ENCODE results near the gene RPN1. TPM values are rescaled to one million over a fixed set of nuclear protein-coding genes. Genes with fewer than 3 reads are reported as not detected.
"Not testable (repeated sequence)": the region's sequence is repeated elsewhere in the genome, so short reads cannot be mapped to it uniquely, and the experiment has no call there.

The RPN1 gene
- total and polyA plus RNA-seq, 11 donors: 55.4 to 290 (median 119) TPM

GRCh38 chr3:128590948-128591347 lies 59.7 kb downstream of the RPN1 start:
- H3K4me3 ChIP-seq: no peak overlapping the region
- H3K9me3 ChIP-seq: peaks cover 0 to 7% (median 0%) of the 10 kb centered on the region in 12 donors
- H3K27ac ChIP-seq: no peak overlapping the region
- TF ChIP-seq POLR2A (IDR thresholded peaks at IDR 0.05) (no peak), CTCF (IDR thresholded peaks at IDR 0.05) (no peak)
- ATAC-seq (no peak), DNase-seq (no peak)
- H3K27me3 ChIP-seq: no peaks in the 10 kb centered on the region
- WGBS, 4 donors: 76 to 89% (median 77%) methylated on average over 7 to 8 of the region's 8 CpGs
- no peaks in the 10 kb centered on the region for H3K36me3 ChIP-seq
- peaks cover 0 to 16% (median 0%) of the 10 kb centered on the region in 12 donors for H3K4me1 ChIP-seq
- intact Hi-C loops (cut with DNase I): no loop called here

DNA sequence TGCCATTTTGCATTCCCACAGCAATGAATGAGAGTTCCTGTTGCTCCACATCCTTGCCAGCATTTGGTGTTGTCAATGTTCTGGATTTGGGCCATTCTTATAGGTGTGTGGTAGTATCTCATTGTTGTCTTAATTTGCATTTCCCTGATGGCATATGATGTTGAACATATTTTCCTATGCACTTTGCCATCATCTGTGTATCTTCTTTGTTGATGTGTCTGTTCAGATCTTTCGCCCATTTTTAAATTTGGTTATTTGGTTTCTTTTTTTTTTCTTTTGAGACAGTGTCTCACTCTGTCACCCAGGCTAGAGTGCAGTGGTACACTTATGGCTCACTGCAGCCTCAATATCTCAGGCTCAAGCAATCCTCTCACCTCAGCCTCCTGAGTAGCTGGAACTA lies 60.6 kb downstream of the RPN1 start:
- H3K9me3 ChIP-seq, H3K27ac ChIP-seq, DNase-seq, H3K27me3 ChIP-seq, ATAC-seq, H3K36me3 ChIP-seq, H3K4me3 ChIP-seq: not testable (repeated sequence)
- H3K4me1 ChIP-seq: peaks cover 0 to 16% (median 0%) of the 10 kb centered on the region in 12 donors
- intact Hi-C loops (cut with DNase I): loop anchor here in 6 of 10 donors (5.0 to 10.0 kb wide), 5 partner anchors 85 to 328 kb away; partner anchors contain the start of gene DNAJB8 (in 1 of the 6)
- WGBS, 4 donors: 0 to 63% (median 43%) methylated on average over 1 of the region's 1 CpG

DNA sequence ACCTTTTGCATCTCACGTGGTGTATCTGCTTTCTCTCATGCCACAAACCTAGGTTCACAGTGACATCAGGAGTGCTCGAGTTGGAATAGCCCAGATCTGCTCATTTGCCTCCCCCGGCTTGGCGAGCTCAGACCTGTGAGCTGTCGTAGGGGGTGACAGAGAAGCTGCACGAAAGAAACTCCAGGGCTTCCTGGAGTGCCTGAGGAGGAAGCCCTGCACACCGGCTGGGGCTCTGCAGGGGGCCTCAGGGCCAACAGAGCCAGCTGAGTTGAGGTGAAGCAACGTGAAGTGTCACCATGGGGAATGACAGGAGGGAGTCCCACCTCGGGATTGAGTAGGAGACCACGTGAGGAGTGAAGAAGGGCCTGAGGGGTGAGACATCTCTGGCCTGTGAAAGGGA lies 62.5 kb downstream of the RPN1 start:
- Histone ChIP-seq H3K4me1 (peaks cover 0 to 16% (median 0%) of the 10 kb centered on the region in 12 donors), H3K4me3 (no peak overlapping the region), H3K9me3 (peaks cover 0 to 7% (median 0%) of the 10 kb centered on the region in 12 donors), H3K27me3 (no peaks in the 10 kb centered on the region), H3K27ac (no peak overlapping the region), H3K36me3 (no peaks in the 10 kb centered on the region)
- WGBS, 4 donors: 54 to 78% (median 59%) methylated on average over 10 of the region's 10 CpGs
- intact Hi-C loops (cut with DNase I): loop anchor here in 6 of 10 donors (5.0 to 10.0 kb wide), 5 partner anchors 83 to 326 kb away; partner anchors contain the start of gene DNAJB8 (in 1 of the 6)
- ATAC-seq: no peak
- TF ChIP-seq POLR2A (IDR thresholded peaks at IDR 0.05) (no peak), CTCF (IDR thresholded peaks at IDR 0.05) (no peak)
- no peak for DNase-seq

- DNase-seq (no peak), ATAC-seq (no peak)
- intact Hi-C loops (cut with DNase I): loop anchor here in 7 of 10 donors (2.0 to 10.0 kb wide), 6 partner anchors 83 to 325 kb away; partner anchors contain the start of gene DNAJB8 (in 1 of the 7)
- H3K27ac ChIP-seq: no peak overlapping the region
- 84 to 94% (median 88%) methylated on average over 3 of the region's 3 CpGs for WGBS, 4 donors
- H3K9me3 ChIP-seq: peaks cover 0 to 7% (median 0%) of the 10 kb centered on the region in 12 donors
- H3K27me3 ChIP-seq: no peaks in the 10 kb centered on the region
- H3K4me1 ChIP-seq: peaks cover 0 to 9% (median 0%) of the 10 kb centered on the region in 12 donors
- H3K36me3 ChIP-seq: no peaks in the 10 kb centered on the region
- TF ChIP-seq POLR2A (IDR thresholded peaks at IDR 0.05) (no peak), CTCF (IDR thresholded peaks at IDR 0.05) (no peak)
- H3K4me3 ChIP-seq: no peak overlapping the region
Observed at GRCh38 chr3:128587391-128587790, 63.2 kb downstream of the RPN1 start.

GRCh38 chr3:128586932-128587331 lies 63.7 kb downstream of the RPN1 start:
- H3K27me3 ChIP-seq, H3K4me1 ChIP-seq, H3K36me3 ChIP-seq, H3K9me3 ChIP-seq, H3K27ac ChIP-seq, ATAC-seq, DNase-seq, H3K4me3 ChIP-seq: not testable (repeated sequence)
- 94 to 96% (median 95%) methylated on average over 8 of the region's 8 CpGs for WGBS, 4 donors
- intact Hi-C loops (cut with DNase I): loop anchor here in 7 of 10 donors (2.0 to 10.0 kb wide), 6 partner anchors 82 to 325 kb away; partner anchors contain the start of gene DNAJB8 (in 1 of the 7)

DNA sequence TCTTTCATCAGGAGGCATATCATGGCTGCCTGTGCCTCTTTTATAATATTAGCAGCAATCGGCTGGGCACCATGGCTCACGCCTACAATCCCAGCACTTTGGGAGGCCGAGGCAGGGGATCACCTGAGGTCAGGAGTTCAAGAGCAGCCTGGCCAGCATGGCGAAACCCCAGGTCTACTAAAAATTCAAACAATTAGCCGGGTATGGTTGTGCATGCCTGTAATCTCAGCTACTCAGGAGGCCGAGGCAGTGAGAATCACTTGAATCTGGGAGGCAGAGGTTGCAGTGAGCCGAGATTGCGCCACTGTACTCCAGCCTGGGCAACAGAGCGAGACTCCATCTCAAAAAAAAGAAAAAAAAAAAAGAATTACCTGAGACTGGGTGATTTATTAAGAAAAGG lies 64.2 kb downstream of the RPN1 start:
- H3K9me3 ChIP-seq, H3K27me3 ChIP-seq, H3K4me3 ChIP-seq, H3K4me1 ChIP-seq, H3K36me3 ChIP-seq, H3K27ac ChIP-seq, DNase-seq, ATAC-seq: not testable (repeated sequence)
- intact Hi-C loops (cut with DNase I): loop anchor here in 7 of 10 donors (2.0 to 10.0 kb wide), 6 partner anchors 82 to 324 kb away; partner anchors contain the start of gene DNAJB8 (in 1 of the 7)
- WGBS, 4 donors: 86 to 94% (median 91%) methylated on average over 9 of the region's 9 CpGs

All from heart left ventricle (tissue), 16 donors.